Measurements from ENCODE around the gene TMEM91.

TMEM91 gene

DNA sequence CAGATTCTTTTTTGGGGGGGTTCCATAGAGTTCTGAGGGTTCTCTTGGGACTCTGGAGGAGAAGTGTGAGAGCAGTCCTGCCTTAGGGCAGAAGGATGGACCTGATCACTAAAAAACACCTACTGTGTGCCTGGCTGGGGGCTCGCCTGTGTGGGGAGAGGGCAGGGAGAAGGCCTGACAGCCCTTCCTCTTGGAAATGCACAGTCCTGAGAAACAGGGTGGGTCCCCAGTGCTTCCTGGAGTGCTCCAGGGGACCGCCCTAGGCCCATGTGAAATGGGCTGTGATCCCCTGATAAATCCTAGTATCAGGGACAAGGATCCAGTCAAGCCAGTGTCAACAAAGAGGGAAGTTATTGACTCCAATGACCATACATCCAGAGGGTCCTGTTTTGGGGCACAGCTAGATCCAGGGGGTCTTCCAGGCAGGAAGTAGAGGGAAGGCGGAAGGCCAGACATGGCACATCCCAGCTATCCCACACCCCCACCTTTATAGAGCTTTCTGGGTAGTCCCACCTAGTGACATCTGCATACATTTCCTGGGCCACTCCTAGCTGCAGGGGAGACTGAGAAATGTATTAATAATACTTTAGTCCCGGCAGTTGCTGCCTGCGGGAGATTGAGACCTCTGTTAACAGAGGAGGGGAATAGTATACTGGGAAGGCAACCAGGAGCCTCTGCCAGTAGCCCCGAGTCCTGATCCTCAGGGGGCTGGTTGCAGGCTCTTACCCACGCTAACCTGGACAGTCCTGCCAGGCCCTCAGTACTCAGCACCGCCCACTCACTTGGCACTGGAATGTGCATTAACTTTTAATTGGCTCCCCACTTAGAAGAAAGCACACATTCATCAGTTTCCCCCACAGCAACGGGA is 35.0 kb downstream of the TMEM91 start:
- no peak for DNase-seq (ENCODE audit: low spot score)

DNA sequence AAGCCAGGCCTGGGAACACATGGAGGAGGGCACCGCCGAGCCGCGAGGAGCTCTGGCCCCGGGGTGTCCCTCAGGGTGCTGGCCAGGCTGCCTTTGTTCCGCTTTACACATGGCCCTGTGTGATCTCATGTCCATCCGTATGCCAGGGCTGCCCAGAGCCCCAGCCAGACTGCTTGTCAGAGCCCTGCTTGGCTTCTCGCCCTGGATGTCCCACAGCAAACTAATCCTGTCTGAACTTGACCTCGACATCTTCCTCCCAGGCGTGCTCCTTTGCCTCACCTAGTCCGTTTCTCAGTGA is 35.6 kb downstream of the TMEM91 start:
- peak; percentile 62 for DNase-seq (ENCODE audit: low spot score)

DNA sequence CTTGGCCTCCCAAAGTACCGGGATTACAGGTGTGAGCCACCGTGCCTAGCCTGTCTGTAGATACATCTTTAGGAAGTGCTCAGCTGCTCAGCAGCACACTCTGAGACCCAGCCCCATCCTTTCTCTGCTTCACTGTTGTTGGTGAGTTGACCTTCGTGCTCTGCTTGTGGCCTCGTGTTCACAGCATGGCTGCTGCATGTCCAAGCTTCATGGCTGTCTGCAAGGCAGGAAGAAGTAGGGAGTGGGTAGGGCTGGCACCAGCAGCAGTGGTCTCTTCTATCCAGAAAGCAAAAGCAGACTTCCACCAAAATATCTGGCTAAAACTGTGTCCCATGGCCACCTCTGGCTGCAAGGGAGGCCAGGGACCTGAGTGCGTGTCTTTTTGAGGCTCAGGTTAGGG is 36.6 kb downstream of the TMEM91 start:
- no peak for DNase-seq (ENCODE audit: low spot score)

DNA sequence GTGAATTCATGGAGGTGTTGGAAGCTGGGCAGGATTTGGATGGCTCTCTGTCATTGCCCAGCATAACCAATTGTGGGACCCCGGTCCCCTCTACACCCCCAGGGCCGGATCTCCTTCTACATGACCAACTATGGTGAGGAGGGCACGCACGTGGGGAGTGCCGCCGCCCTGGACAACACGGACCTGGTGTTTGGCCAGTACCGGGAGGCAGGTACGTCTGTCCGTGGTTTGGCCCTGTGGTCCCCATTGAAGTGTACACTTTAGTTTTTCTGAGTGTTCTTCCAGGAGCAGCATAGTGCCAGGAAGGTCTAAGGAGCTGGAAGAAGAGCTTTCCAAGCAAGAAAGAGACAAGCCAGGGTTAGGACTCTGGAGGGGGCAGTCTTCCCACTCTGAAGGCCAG is 37.6 kb downstream of the TMEM91 start:
- no peak for DNase-seq (ENCODE audit: low spot score)

DNA sequence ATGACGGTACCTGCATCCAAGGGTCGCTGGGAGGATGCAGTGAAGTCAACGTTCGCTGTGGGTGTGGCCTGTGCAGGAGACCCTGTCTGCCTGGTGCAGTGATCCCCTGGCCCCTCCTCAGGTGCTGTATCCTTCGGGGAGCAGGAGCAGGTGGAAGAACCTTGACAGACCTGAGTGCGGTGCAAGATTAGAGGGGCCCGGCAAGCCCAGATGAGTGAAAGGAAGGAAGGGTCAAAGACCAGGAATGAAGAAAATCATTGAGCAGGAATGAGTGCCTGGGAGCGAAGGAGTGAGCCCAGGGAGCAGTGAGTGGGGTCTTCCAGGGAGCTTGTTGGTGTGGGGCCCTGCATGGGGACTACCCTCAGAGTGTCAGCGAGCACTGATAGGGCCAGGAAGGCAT is 38.1 kb downstream of the TMEM91 start:
- DNase-seq (ENCODE audit: low spot score), result no peak

DNA sequence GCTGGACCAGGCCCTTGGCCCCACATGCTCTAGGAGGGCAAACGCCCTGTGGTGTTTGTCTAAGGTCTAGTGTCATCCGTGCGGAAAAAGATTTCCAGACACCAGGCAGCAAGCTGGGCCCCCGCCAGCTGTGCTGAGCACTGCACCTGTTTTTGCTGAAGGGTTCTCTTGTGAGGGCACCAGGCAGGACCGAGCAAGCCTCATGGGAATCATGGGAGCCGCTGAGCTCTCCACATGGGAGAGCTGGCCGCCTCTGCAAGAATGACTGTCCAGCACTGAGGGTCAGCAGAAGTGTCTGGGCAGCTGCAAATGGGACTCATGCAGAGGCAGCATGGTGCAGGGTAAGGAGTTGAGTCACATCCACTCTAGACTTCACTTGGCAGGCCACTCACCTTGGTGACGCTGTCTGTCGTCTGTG is 38.8 kb downstream of the TMEM91 start:
- no peak for DNase-seq (ENCODE audit: low spot score)

DNA sequence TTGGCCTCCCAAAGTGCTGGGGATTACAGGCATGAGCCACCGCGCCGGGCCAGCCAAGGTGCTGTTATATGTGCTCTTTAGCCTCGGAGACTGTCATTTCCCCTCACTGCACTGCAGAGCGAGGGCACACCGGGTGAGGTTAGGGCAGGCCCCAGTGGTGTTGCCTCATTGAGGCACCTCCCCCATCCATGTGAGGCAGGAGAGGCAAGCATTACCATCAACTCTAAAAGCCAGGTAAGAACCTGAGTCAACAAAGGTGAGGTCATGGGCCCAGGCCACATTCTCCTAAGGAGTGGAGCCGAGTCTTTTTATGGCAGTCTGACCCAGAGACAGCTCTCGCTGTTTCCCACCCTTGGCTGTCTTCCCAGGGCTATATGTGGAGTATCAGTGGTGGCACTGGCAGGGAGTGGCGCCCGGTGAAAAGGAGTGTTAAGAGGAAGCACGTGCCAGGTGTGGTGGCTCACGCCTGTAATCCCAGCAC is 39.9 kb downstream of the TMEM91 start:
- DNase-seq (ENCODE audit: low spot score), result no peak

DNA sequence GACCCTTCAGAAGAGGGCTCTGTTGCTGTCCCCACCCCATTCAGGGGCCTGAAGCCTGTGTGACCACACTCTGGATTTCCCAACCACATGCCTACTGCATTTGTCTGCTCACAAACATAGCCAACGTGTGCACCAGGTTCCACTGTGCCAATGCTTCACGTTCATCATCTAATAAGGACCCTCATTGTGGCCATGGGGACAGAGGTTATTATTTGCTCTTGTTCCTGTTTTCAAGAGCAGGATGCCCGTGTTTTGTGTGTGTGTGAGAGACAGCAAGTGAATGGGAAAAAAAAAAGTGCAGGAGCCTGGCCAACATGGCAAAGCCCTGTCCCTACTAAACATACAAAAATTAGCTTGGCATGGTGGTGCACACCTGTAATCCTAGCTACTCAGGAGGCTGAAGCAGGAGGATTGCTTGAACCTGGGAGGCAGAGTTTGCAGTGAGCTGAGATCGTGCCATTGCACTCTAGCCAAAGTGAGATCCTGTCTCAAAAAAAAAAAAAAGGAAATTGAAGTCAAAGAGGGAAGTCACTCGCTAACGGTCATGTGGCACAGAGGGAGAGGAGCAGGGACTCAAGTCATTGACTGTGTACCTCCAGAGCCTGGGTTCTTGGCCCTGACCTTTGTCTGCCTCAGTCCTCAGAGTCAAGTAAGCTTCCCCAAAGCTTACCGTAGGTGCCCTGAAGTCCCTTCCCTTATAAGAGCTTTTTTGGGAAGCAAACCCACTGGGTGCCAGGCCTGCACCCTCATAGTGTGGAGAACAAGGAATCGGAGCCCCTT is 44.0 kb downstream of the TMEM91 start:
- no peak for DNase-seq (ENCODE audit: low spot score)

DNA sequence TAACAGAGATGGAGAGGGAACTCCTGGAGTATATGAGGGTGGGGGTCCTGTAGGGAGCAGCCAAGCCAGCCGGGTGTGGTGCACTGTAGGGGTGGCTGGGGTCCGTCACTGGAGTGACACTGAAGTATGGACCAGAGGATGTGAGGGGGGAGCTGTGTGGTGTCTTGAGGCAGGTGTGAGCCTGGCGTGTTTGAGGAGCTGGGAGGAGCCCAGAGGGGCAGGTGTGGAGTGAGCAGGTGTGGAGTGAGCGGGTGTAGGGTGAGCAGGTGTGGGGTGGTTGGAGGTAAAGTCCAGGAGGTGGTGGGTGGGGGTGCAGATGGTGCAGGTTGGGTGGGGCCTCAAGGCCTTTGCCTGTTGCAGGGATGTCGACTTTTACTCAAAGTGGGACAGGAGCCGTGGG is 45.0 kb downstream of the TMEM91 start:
- DNase-seq (ENCODE audit: low spot score), result no peak

DNA sequence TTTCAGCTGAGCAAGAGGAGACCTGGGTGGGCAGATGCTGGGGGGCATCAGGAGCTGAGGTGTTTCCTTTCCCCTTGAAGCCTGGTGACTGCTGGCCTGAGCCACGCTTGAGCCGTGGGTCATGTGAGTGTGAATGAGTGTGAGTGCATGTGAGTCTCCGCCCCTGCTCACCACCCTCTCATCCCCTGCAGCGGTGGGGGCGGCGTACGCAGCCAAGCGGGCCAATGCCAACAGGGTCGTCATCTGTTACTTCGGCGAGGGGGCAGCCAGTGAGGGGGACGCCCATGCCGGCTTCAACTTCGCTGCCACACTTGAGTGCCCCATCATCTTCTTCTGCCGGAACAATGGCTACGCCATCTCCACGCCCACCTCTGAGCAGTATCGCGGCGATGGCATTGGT is 45.6 kb downstream of the TMEM91 start:
- DNase-seq (ENCODE audit: low spot score), result no peak

DNA sequence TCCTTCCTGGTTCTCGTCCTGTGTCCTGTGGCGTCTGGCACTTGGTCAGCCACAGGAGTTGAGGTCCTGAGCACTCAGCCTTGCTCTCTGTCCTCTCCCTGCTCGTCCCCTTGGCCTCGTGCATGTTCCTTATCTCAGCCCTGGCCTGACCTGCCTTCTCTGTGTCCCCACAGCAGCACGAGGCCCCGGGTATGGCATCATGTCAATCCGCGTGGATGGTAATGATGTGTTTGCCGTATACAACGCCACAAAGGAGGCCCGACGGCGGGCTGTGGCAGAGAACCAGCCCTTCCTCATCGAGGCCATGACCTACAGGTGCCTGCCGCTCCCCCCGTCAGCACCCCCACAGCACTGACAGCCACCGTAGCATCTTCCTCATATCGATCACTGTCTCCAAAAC is 46.1 kb downstream of the TMEM91 start:
- no peak for DNase-seq (ENCODE audit: low spot score)

DNA sequence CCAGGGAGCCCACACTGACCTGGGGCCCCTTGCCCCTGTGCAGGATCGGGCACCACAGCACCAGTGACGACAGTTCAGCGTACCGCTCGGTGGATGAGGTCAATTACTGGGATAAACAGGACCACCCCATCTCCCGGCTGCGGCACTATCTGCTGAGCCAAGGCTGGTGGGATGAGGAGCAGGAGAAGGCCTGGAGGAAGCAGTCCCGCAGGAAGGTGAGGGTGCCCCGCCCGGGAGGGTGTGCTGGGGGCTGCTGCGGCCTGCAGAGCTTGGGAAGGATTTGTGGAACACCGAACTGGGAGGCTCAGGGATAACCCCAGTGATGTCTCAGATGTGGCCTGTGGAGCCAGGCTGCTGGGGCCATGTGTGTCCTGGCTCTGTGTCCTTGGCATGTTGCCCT is 46.6 kb downstream of the TMEM91 start:
- no peak for DNase-seq (ENCODE audit: low spot score)

DNA sequence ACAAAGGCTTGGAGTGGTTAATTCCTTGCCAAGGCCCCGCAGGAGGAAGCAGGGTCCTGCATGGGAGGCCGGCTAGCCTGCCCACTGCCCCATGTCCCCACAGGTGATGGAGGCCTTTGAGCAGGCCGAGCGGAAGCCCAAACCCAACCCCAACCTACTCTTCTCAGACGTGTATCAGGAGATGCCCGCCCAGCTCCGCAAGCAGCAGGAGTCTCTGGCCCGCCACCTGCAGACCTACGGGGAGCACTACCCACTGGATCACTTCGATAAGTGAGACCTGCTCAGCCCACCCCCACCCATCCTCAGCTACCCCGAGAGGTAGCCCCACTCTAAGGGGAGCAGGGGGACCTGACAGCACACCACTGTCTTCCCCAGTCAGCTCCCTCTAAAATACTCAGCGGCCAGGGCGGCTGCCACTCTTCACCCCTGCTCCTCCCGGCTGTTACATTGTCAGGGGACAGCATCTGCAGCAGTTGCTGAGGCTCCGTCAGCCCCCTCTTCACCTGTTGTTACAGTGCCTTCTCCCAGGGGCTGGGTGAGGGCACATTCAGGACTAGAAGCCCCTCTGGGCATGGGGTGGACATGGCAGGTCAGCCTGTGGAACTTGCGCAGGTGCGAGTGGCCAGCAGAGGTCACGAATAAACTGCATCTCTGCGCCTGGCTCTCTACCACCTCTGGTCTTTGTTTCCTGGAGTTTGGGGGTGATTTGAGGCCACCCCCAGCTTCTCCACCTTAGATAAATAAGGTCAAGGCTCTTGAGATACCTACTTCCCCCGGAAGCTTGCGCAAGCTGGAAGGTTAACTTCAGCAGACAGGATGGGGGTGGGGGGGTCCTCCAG is 48.2 kb downstream of the TMEM91 start:
- DNase-seq (ENCODE audit: low spot score), result no peak

DNA sequence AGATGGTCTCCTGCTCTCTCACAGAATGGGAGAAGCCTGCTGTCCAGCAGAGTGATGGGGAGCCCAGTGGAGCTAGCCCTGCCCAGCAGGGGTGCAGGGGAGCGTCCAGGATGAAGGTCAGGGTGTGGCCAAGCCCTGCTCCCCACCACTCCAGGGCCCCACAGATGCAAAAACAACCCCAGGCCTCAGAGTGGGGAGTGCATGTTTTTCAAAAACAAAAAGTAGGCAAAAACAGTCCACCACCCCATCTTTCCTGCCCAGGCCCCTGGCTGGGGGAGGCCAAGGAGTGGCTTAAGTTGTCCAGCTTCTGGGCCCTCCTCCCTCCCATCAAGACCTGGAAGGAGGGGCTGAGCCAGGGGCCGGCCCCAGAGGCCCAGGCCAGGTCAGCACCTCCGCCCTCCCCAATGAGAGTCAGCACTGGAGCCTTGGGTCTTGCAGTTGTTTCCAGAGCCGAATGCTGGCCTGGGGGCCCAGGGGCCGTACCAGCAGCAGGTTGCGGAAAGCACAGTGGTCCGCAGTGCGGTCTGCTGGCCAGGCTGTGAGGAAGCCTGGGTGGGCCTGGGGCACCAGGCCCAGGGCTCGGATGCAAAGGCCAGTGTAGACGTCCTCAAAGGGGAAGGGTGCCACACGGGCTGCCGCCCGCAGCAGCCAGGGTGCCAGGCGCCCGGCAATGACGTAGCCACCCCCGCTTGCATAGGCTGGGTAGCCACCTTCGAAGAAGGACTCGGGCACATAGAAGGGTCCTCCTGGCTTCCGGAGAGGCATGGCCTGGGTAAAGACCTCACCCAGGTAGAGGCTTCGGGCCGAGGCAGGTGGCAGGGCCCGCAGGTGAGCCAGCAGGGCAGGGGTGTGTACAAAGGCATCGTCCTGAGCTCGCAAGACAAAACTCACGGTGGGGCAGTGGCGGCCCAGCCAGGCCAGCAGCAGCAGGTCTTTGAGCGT is 49.1 kb downstream of the TMEM91 start:
- no peak for DNase-seq (ENCODE audit: low spot score)

DNA sequence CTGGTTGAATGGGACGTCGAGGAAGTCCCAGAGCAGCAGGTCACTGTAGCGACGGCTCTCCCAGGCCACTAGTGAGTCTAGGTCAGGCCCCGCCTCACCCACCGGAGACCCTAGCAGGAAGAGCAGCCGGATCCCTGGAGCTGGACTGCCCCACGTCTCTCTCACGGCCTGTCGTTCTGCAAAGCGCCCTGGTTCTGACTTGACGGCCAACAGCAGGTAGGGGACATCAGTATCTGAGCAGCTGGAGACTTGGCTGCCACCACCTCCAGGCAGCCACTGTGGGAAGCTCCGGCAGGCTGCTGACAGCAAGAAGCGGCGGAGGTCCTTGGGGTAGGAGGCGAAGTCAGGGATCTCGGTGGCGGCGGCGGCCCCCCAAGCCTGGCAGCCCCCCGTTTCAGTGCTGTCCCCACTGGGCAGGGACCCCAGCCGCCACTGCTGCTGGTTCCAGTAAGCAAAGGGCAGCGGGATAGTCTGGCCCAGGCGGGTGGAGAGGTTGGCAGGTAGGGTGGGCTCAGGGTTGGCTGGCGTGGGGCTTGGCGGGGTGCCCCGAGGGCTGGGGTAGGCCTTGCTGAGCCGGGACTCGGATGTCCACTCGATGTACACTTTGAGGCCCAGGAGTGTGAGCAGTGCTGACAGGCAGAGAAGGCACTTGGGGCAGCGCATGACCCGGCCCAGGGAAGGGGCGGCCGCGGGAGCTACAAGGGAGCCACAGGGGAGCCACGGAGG is 49.9 kb downstream of the TMEM91 start:
- DNase-seq (ENCODE audit: low spot score), result no peak

DNA sequence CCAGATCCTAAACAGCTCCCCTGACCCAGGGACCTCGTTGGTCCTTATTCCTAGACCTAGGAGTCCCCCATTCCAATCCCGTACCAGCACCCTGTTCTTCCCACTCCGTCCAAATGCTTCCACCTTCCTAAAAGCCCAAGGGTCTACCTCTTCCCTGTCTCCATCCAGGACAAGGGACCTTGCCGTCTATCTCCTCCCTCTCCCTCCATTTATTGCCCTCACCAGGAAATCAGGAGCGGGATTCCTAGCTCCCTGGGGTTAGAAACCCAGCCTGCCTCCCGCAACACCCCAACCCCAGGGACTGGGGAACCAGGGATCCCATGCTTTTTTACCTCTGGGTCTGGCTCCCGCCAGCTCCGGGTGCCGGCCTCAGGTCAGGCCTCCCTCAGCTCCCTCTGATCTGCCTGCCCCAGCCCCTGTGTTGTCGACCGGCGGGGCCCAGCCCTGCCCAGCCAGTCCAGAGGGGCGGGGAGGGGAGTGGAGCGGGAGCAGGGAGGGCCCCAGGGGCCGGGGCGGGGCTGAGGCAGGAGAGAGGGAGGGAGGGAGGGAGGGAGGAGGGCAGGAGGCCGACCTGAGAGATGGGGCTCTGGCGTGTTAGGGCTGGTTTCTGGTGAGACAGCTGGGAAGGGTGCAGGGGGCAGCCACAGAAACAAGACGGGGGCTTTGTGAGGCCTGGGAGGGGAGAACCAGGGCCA is 50.8 kb downstream of the TMEM91 start, which contains the start of gene B3GNT8:
Gene B3GNT8 (minus strand): TSS at position 423 of the 695 bp plus-strand sequence. CDS start 596 bp downstream, outside the sequence.
- DNase-seq (ENCODE audit: low spot score), result no peak

DNA sequence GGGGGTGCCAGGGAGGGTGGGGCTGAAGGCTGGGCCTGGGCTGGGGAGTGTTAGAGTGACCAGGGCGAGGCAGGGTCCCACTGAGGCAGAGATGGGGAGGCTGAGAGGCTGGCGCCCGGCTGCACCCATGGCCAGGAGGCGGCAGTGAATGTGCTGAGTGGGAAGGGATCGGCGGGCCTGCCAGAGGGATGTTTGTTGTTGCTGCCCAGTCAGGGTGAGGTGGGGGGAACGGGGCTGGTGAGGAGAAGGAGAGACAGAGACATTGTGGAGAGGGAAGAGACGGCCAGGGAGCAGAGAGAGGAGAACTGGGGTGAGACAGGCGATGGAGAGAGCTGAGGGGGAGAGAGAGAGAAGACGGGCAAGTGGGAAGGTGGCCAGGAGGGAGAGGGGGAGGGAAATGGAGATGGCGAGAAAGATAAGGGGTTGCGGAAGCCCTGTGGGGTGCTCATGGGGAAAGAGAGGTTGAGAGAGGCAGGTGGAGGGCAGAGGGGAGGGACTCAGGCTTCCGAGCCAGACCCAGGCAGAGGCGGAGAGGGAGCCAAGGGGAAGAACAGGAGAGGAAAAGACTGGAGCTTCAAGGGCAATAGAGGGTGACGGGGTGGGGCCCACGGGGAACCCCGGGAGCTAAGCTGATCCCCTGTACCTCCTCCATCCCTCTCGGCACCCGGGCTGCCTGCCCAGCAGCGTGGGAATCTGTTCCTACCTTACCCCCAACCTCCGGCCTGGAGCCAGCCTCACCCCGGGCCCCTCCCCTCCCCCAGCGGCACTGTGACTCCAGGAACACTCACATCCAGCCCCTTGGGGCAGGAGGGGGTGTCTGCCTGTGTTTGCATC is 51.5 kb downstream of the TMEM91 start:
- DNase-seq (ENCODE audit: low spot score), result no peak

DNA sequence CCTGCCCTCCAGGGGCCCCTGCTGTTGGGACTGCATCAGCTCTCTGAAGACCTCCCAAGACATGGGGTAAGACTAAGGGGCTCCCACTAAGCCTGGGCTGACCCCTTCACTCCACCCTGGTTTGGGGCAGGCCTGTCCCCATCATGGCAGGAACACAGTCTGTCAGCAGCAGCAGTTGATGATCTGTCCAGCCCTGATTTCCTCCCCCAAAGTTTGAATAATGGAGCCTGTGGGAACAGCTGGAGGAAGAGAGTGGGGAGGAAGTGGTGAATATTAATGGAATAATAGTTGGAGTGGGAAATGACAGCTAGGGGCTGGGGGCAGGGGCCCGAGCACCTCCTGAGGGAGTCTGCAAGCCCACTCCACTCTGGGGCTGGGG is 52.1 kb downstream of the TMEM91 start:
- no peak for DNase-seq (ENCODE audit: low spot score)

DNA sequence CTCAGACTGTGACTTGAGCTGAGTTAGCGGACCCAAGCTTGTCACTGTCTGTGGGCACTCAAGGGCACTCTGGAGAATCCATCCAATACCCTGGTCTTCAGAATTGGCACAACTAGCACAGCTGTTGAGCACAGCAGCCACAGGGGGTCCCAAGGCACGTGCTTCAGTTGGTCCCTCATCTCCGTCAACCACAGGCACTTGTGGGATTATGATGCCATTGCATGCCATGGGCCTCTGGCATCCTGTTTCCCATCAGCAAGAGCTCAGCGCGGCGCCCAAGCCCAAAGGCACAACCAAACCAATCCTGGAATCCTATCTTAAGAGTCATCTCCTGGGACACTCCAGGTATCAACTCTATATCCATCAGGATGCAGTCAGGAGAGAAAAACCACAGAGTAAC is 54.6 kb downstream of the TMEM91 start:
- DNase-seq (ENCODE audit: low spot score), result no peak
